GM18520 (cell line): Measurements from ENCODE around the gene SRSF5.

Experiments used
- ATAC-seq: cut with Tn5 transposase; IDR thresholded peaks from one replicate; pipeline ENCODE4 v1.9.1; 2021; ENCODE audit not compliant: unreplicated experiment

SRSF5 gene

GRCh38 chr14:69769623-69770022, 2.7 kb downstream of the SRSF5 start:
- no peak for ATAC-seq

GRCh38 chr14:69770559-69770958, 3.6 kb downstream of the SRSF5 start:
- no peak for ATAC-seq

GRCh38 chr14:69771136-69771535, 4.2 kb downstream of the SRSF5 start:
- no peak for ATAC-seq

- ATAC-seq = no peak
Observed at GRCh38 chr14:69772082-69773017, 5.4 kb downstream of the SRSF5 start.

GRCh38 chr14:69773571-69774276, 6.8 kb downstream of the SRSF5 start:
- no peak for ATAC-seq

- ATAC-seq = no peak
Observed at GRCh38 chr14:69775012-69775411, 8.1 kb downstream of the SRSF5 start.

GRCh38 chr14:69776875-69777453, 10.0 kb downstream of the SRSF5 start:
- ATAC-seq = no peak

GRCh38 chr14:69779088-69779487, 12.1 kb downstream of the SRSF5 start:
- no peak for ATAC-seq

- no peak for ATAC-seq
Observed at GRCh38 chr14:69780092-69780491, 13.2 kb downstream of the SRSF5 start.

GRCh38 chr14:69780952-69781351, 14.0 kb downstream of the SRSF5 start:
- no peak for ATAC-seq

GRCh38 chr14:69784942-69785341, 18.0 kb downstream of the SRSF5 start:
- no peak for ATAC-seq

GRCh38 chr14:69786603-69787002, 19.7 kb downstream of the SRSF5 start:
- no peak for ATAC-seq

GRCh38 chr14:69789118-69789640, 22.2 kb downstream of the SRSF5 start:
- ATAC-seq = no peak

- ATAC-seq = no peak
Observed at GRCh38 chr14:69792887-69793421, 26.0 kb downstream of the SRSF5 start.

GRCh38 chr14:69794791-69795190, 27.8 kb downstream of the SRSF5 start:
- ATAC-seq = no peak

- ATAC-seq = no peak
Observed at GRCh38 chr14:69795691-69796090, 28.7 kb downstream of the SRSF5 start.

- no peak for ATAC-seq
Observed at GRCh38 chr14:69796797-69797500, 30.0 kb downstream of the SRSF5 start, which contains the start of gene SLC10A1. SLC10A1 (minus strand) TSS chr14:69797241; CDS start chr14:69797155, 86 bp downstream.

GRCh38 chr14:69797573-69798338, 30.8 kb downstream of the SRSF5 start:
- ATAC-seq = no peak

- no peak for ATAC-seq
Observed at GRCh38 chr14:69798339-69798735, 31.4 kb downstream of the SRSF5 start.

GRCh38 chr14:69803753-69804152, 36.8 kb downstream of the SRSF5 start:
- no peak for ATAC-seq
